Adrenal gland (tissue), 12 donors: Measurements from ENCODE around the gene CHST10. TPM values are rescaled to one million over a fixed set of nuclear protein-coding genes. Genes with fewer than 3 reads are reported as not detected.
A peak's percentile ranks its signal among the peaks of the same experiment; 100 is the strongest.

Experiments used
- DNase-seq, 7 donors: peaks; one replicate each; pipeline ENCODE4 v3.0.0-alpha.2; 2019 to 2020
- H3K27ac ChIP-seq, 5 donors: fragments of 200-600 bp; sonication (generic) in 4 of 5; 1 replicate in 3 of 5; 2 replicates in 2 of 5; pipeline versions ENCODE4 v1.5.1 to v1.8.0; 2016 to 2020; ENCODE audit warnings: mild to moderate bottlenecking in 1 of 5
- H3K27me3 ChIP-seq: fragments of 200-600 bp; 2 replicates; pipeline ENCODE4 v1.8.0; 2021
- H3K36me3 ChIP-seq, 2 donors: fragments of 200-600 bp; replicated peaks in 1 of 2; 1 replicate in 1 of 2; 2 replicates in 1 of 2; pipeline versions ENCODE4 v1.5.1 to v1.8.0; 2018 to 2022
- H3K4me1 ChIP-seq, 2 donors: fragments of 200-600 bp; replicated peaks in 1 of 2; 1 replicate in 1 of 2; 2 replicates in 1 of 2; pipeline versions ENCODE4 v1.5.1 to v1.8.0; 2018 to 2021
- H3K4me3 ChIP-seq, 4 donors: fragments of 200-600 bp; sonication (generic) in 3 of 4; one replicate each; pipeline ENCODE4 v1.5.1; 2016 to 2018
- H3K9me3 ChIP-seq, 3 donors: fragments of 200-600 bp; sonication (generic) in 1 of 3; replicated peaks in 1 of 3; 1 replicate in 2 of 3; 2 replicates in 1 of 3; pipeline versions ENCODE4 v1.5.1 to v1.8.0; 2016 to 2021
- POLR2A ChIP-seq, 2 donors: fragments of 450-650 bp; IDR thresholded peaks; one replicate each; pipeline ENCODE4 v1.6.1; 2017; ENCODE audit warnings: antibody characterized with exemption in 2 of 2, mild to moderate bottlenecking in 2 of 2, moderate library complexity in 1 of 2
- WGBS, 4 donors: extraction: QIAGEN DNeasy Blood & Tissue Kit in 2 of 4; methylation state at CpG; one replicate each; pipeline versions ENCODE4 v1.1.5 to v1.1.7; 2013 to 2017; 5-methylcytosine and 5-hydroxymethylcytosine counted together
- intact Hi-C, 2 donors: fragments of 100-400 bp; cut with DNase I; formaldehyde crosslinking; loops; one replicate each; pipeline versions ENCODE4 v1.14.1 to v1.15.0; 2022 to 2023
- polyA plus RNA-seq, 3 donors: library from polyadenylated mRNA; stranded (reverse); fragments of 200-250 nt in 2 of 3; fragments of 350-450 nt in 1 of 3; fragmentation: Illumina TruSeq in 1 of 3; extraction: RNeasy Lipid Tissue Mini Kit (QIAGEN cat#74804) in 1 of 3; gene quantifications; one replicate each; pipeline ENCODE4 v1.2.3, GENCODE V29; 2013 to 2014
- total RNA-seq, 9 donors: library from RNA; depleted of rRNA in 4 of 9; stranded (reverse); fragments of >200 nt in 4 of 9; fragments of 120-200 nt in 1 of 9; fragmentation: NEBNext Ultra II Directional in 1 of 9; extraction: Animal tissue kit (Norgen Biotek cat#: 25700) in 1 of 9; gene quantifications; one replicate each; pipeline versions ENCODE4 v1.1.0 to v1.2.4, GENCODE V29; 2013 to 2023
- TF ChIP-seq, protein P1 (sequence below), 6 experiments: fragments of 450-650 bp in 4 of 6; fragments of 200-600 bp in 2 of 6; sonication (generic) in 1 of 6; IDR thresholded peaks; 1 replicate in 5 of 6; 2 replicates in 1 of 6; pipeline versions ENCODE4 v1.5.1 to v1.8.0; 2016 to 2021; ENCODE audit warnings: antibody characterized with exemption in 6 of 6, mild to moderate bottlenecking in 2 of 6, moderate library complexity in 1 of 6
- donor health status: healthy with polysubstance abuse.
- donor health status: Bipolar disorder and iron deficiency.
- donor health status: DM: yes; HTN: yes; CAD: no.
- donor health status: DM: no; HTN: no; CAD: no.
- donor health status: DM: no; HTN: no; CAD: no.
- donor health status: DM: yes; HTN: yes; CAD: no.

The CHST10 gene
- total and polyA plus RNA-seq, 12 donors: 5.6 to 18.4 (median 10.0) TPM

DNA sequence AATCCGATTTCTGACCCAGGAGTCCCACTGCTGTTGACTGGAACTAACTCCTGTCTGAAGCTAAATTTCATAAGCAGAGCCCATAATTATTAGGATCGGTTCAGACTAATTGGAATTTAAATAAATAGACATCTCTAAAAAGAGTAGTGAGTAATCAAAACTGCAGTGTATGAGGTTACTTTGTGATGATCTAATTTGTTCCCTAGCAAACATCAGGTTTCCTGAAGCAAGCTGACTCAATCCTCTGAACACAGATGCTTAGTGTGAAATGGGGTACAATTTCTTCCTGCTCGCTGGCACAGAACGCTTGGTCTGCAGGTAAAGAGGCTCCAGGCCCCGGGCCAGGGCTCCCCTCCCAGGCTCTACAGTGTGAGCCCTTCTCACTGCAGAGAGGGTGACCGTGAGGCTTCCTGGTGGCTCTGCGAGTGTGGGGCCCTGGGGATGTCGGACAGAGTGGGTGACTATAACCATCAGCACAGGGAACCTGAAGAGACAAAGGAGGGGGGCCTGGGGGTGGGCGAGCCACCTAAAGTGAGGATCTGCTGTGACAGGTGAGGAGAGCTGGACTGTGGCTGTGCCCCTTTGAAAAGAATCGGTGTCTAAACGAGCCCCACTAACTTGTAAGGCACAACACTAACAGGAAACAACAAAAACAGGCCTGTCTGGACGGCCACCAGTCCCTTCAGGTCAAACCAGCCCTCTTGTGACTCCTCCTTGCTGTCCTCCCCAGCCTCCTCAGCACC, 20.2 kb downstream of the CHST10 start:
- Histone ChIP-seq H3K36me3 (peaks cover 0 to 4% of the 10 kb centered on the region in 2 donors), H3K27me3 (no peaks in the 10 kb centered on the region), H3K4me1 (no peaks in the 10 kb centered on the region), H3K4me3 (no peak overlapping the region), H3K27ac (peak overlapping the region in 1 of 5 donors; percentile 56), H3K9me3 (no peaks in the 10 kb centered on the region)
- intact Hi-C loops: loop anchor here in 1 of 2 donors (10.0 kb wide), 1 partner anchor 842 kb away; no protein-coding TSS in a partner anchor
- TF ChIP-seq, protein P1, sequence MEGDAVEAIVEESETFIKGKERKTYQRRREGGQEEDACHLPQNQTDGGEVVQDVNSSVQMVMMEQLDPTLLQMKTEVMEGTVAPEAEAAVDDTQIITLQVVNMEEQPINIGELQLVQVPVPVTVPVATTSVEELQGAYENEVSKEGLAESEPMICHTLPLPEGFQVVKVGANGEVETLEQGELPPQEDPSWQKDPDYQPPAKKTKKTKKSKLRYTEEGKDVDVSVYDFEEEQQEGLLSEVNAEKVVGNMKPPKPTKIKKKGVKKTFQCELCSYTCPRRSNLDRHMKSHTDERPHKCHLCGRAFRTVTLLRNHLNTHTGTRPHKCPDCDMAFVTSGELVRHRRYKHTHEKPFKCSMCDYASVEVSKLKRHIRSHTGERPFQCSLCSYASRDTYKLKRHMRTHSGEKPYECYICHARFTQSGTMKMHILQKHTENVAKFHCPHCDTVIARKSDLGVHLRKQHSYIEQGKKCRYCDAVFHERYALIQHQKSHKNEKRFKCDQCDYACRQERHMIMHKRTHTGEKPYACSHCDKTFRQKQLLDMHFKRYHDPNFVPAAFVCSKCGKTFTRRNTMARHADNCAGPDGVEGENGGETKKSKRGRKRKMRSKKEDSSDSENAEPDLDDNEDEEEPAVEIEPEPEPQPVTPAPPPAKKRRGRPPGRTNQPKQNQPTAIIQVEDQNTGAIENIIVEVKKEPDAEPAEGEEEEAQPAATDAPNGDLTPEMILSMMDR (IDR thresholded peaks at IDR 0.05): no peak
- no peak for TF ChIP-seq POLR2A (IDR thresholded peaks at IDR 0.05)
- DNase-seq: peak in 1 of 7 donors; percentile 54
- 84 to 92% (median 88%) methylated on average over 9 to 12 of the region's 12 CpGs for WGBS, 4 donors

GRCh38 chr2:100396483-100396882, 21.0 kb downstream of the CHST10 start:
- WGBS, 4 donors: 96 to 97% (median 97%) methylated on average over 5 of the region's 5 CpGs
- DNase-seq: peak in 1 of 7 donors; percentile 27
- H3K4me3 ChIP-seq: no peak overlapping the region
- H3K27me3 ChIP-seq: no peaks in the 10 kb centered on the region
- TF ChIP-seq, protein P1 (IDR thresholded peaks at IDR 0.05): no peak
- no peak for TF ChIP-seq POLR2A (IDR thresholded peaks at IDR 0.05)
- no peaks in the 10 kb centered on the region for H3K36me3 ChIP-seq
- no peaks in the 10 kb centered on the region for H3K9me3 ChIP-seq
- intact Hi-C loops: loop anchor here in 1 of 2 donors (10.0 kb wide), 1 partner anchor 842 kb away; no protein-coding TSS in a partner anchor
- no peaks in the 10 kb centered on the region for H3K4me1 ChIP-seq
- peak overlapping the region in 1 of 5 donors; percentile 21 for H3K27ac ChIP-seq

GRCh38 chr2:100395532-100396350, 21.7 kb downstream of the CHST10 start:
- 92 to 95% (median 93%) methylated on average over 15 of the region's 15 CpGs for WGBS, 4 donors
- peak in 1 of 7 donors; percentile 25 for DNase-seq
- Histone ChIP-seq H3K36me3 (no peaks in the 10 kb centered on the region), H3K9me3 (no peaks in the 10 kb centered on the region), H3K27me3 (no peaks in the 10 kb centered on the region), H3K4me3 (no peak overlapping the region), H3K4me1 (no peaks in the 10 kb centered on the region), H3K27ac (no peak overlapping the region)
- TF ChIP-seq POLR2A (IDR thresholded peaks at IDR 0.05): no peak
- TF ChIP-seq, protein P1 (IDR thresholded peaks at IDR 0.05): no peak
- intact Hi-C loops: loop anchor here in 1 of 2 donors (10.0 kb wide), 1 partner anchor 841 kb away; no protein-coding TSS in a partner anchor

- H3K36me3 ChIP-seq: no peaks in the 10 kb centered on the region
- no peak overlapping the region for H3K4me3 ChIP-seq
- no peak overlapping the region for H3K27ac ChIP-seq
- intact Hi-C loops: loop anchor here in 1 of 2 donors (10.0 kb wide), 1 partner anchor 839 kb away; no protein-coding TSS in a partner anchor
- no peaks in the 10 kb centered on the region for H3K4me1 ChIP-seq
- no peak for TF ChIP-seq POLR2A (IDR thresholded peaks at IDR 0.05)
- TF ChIP-seq, protein P1 (IDR thresholded peaks at IDR 0.05): no peak
- 82 to 94% (median 86%) methylated on average over 12 of the region's 12 CpGs for WGBS, 4 donors
- no peaks in the 10 kb centered on the region for H3K9me3 ChIP-seq
- no peaks in the 10 kb centered on the region for H3K27me3 ChIP-seq
- DNase-seq: peak in 1 of 7 donors; percentile 44
Measured at GRCh38 chr2:100394111-100394641, 23.3 kb downstream of the CHST10 start.
